ENCODE measurements around the gene OR10A2. TPM values are rescaled to one million over a fixed set of nuclear protein-coding genes. Genes with fewer than 3 reads are reported as not detected.
"Not testable (repeated sequence)": the region's sequence is repeated elsewhere in the genome, so short reads cannot be mapped to it uniquely, and the experiment has no call there.

The OR10A2 gene
- total and polyA plus RNA-seq, 10 of the 15 experiments (the other 5 are each of a cell fraction or from before 2014, with no cell fraction given) = 0.04 to 0.06 TPM; not detected in 8

- POLR2A ChIA-PET; H3K79me2 ChIP-seq (ENCODE audit: control insufficient read depth, insufficient read depth, low read length); H3K36me3 ChIP-seq (ENCODE audit: control insufficient read depth in 2 of 2, insufficient read depth in 2 of 2, low read length in 1 of 2); DNase-seq (ENCODE audit: low read depth, low spot score); H4K20me1 ChIP-seq (ENCODE audit: control insufficient read depth, insufficient read depth); H3K9me3 ChIP-seq (replicated peaks; ENCODE audit: control insufficient read depth, insufficient read depth, low read length); H3K27ac ChIP-seq (ENCODE audit: control insufficient read depth, insufficient read depth); RAD21 ChIA-PET (ENCODE audit: unreplicated experiment); SMC1A ChIA-PET (ENCODE audit: uncharacterized antibody, unreplicated experiment); H3K27me3 ChIP-seq (replicated peaks in 1 of 2; ENCODE audit: control insufficient read depth in 2 of 2, insufficient read depth in 2 of 2, low read length in 1 of 2); intact Hi-C loops (cut with micrococcal nuclease; ENCODE audit: unreplicated experiment); ATAC-seq; H2AFZ ChIP-seq (ENCODE audit: control insufficient read depth, low read depth, low read length); H3K4me1 ChIP-seq (ENCODE audit: control insufficient read depth, insufficient read depth, low read length); H3K9ac ChIP-seq (ENCODE audit: control insufficient read depth, insufficient read depth, low read length); H3K4me2 ChIP-seq (ENCODE audit: control insufficient read depth, insufficient read depth); H3K4me3 ChIP-seq; BruUV-seq (replicated peaks); CTCF ChIA-PET; FAIRE-seq; in situ Hi-C loops (cut with MboI): not testable (repeated sequence)
- WGBS (ENCODE audit: insufficient coverage, insufficient replicate concordance, low lambda C conversion rate, missing lambda C conversion rate) = 44% methylated on average over 13 of the region's 13 CpGs
Measured at GRCh38 chr11:6904804-6905203, 41.9 kb downstream of the OR10A2 start.

GRCh38 chr11:6911378-6911777 is 48.5 kb downstream of the OR10A2 start:
- Histone ChIP-seq H3K4me2 (ENCODE audit: control insufficient read depth, insufficient read depth) (no peak overlapping the region), H3K4me3 (no peak overlapping the region), H3K4me1 (ENCODE audit: control insufficient read depth, insufficient read depth, low read length) (no peaks in the 10 kb centered on the region), H3K9ac (ENCODE audit: control insufficient read depth, insufficient read depth, low read length) (no peak overlapping the region), H4K20me1 (ENCODE audit: control insufficient read depth, insufficient read depth) (no peaks in the 10 kb centered on the region), H3K27me3 (replicated peaks in 1 of 2; ENCODE audit: control insufficient read depth in 2 of 2, insufficient read depth in 2 of 2, low read length in 1 of 2) (no peaks in the 10 kb centered on the region; a peak in 1 of 4 replicates), H2AFZ (ENCODE audit: control insufficient read depth, low read depth, low read length) (no peak overlapping the region), H3K27ac (ENCODE audit: control insufficient read depth, insufficient read depth) (no peak overlapping the region), H3K9me3 (replicated peaks; ENCODE audit: control insufficient read depth, insufficient read depth, low read length) (no peaks in the 10 kb centered on the region), H3K36me3 (ENCODE audit: control insufficient read depth in 2 of 2, insufficient read depth in 2 of 2, low read length in 1 of 2) (no peaks in the 10 kb centered on the region), H3K79me2 (ENCODE audit: control insufficient read depth, insufficient read depth, low read length) (no peaks in the 10 kb centered on the region)
- ChIA-PET RAD21 (ENCODE audit: unreplicated experiment) (no interaction called here), SMC1A (ENCODE audit: uncharacterized antibody, unreplicated experiment) (no interaction called here), CTCF (no interaction called here), POLR2A (no interaction called here)
- 54% methylated on average over 3 of the region's 3 CpGs for WGBS (ENCODE audit: insufficient coverage, insufficient replicate concordance, low lambda C conversion rate, missing lambda C conversion rate)
- in situ Hi-C loops (cut with MboI) = no loop called here
- FAIRE-seq = no peak
- DNase-seq (ENCODE audit: low read depth, low spot score) = no peak
- intact Hi-C loops (cut with micrococcal nuclease; ENCODE audit: unreplicated experiment) = no loop called here
- no peak for ATAC-seq
- no TSS peak for BruUV-seq (replicated peaks)
- no peak for TF ChIP-seq RCOR1 (conservative IDR thresholded peaks at IDR 0.05; ENCODE audit: low read depth, low read length)
- TF ChIP-seq ZNF24 (IDR thresholded peaks at IDR 0.05) = no peak
- TF ChIP-seq USF1 (IDR thresholded peaks at IDR 0.05; ENCODE audit: borderline replicate concordance, extremely low read length, insufficient read depth, low read depth, low read length) = no peak
- no peak for TF ChIP-seq STAT1 (conservative IDR thresholded peaks at IDR 0.05)
- no peak for TF ChIP-seq SMC3 (IDR thresholded peaks at IDR 0.05; ENCODE audit: borderline replicate concordance, low read length)
- no peak for TF ChIP-seq ZBED1 (IDR thresholded peaks at IDR 0.05; ENCODE audit: borderline replicate concordance)
- TF ChIP-seq EP300 (IDR thresholded peaks at IDR 0.05; ENCODE audit: borderline replicate concordance in 1 of 2, control insufficient read depth in 1 of 2, low read depth in 2 of 2, low read length in 2 of 2) = no peak
- TF ChIP-seq RUNX3 (IDR thresholded peaks at IDR 0.05; ENCODE audit: low read length) = no peak
- no peak for TF ChIP-seq KDM1A (IDR thresholded peaks at IDR 0.05; ENCODE audit: borderline replicate concordance)
- no peak for TF ChIP-seq ZNF687 (IDR thresholded peaks at IDR 0.05)
- no peak for TF ChIP-seq NFXL1 (IDR thresholded peaks at IDR 0.05; ENCODE audit: borderline replicate concordance)
- TF ChIP-seq ELK1 (IDR thresholded peaks at IDR 0.05; ENCODE audit: low read depth, low read length) = no peak
- no peak for TF ChIP-seq RAD51 (IDR thresholded peaks at IDR 0.05)
